Bone marrow (tissue), 2 donors: ENCODE results near the gene ZNF740.
"Not testable (repeated sequence)": the region's sequence is repeated elsewhere in the genome, so short reads cannot be mapped to it uniquely, and the experiment has no call there.

Experiments used
- DNase-seq, 2 donors: peaks; one replicate each; lab custom pipeline; 2025; lab: John Stamatoyannopoulos, UW

ZNF740 gene, protein sequence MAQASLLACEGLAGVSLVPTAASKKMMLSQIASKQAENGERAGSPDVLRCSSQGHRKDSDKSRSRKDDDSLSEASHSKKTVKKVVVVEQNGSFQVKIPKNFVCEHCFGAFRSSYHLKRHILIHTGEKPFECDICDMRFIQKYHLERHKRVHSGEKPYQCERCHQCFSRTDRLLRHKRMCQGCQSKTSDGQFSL

DNA sequence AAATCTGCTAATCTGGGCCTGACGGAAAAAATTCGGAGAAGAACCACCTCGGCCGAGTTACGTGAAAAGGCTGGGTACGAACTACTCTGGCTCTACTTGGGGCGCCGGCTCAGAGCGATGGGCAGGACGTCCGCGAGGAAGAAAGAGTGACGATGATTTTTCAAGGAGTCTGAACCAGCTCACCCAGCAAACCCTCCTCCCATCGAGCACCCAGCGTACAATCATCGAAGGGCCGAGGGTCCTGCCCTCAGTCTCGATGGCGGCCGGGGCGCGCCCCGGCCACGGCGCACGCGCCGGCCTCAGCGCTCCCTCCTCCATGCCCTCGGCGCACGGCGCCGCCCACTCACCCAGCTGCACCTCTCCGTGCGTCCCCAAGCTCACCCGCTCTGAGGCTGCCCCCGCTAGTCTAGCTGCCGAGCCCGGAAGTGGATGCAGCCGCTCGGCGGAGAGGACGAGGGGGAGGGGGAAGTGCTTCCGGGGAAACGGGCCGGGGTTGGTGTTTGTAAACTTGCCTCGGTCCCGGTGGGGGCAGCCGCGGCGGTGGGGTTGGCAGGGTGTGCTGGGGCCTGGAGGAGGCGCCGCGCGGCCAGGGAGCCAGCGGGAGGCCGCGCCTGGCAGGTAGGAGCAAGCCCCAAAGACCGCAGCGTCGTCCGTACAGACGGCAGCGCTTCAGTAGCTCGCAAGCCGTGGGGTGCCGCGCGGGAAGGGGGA, at the start of gene ZNF740, which contains the start of gene CSAD:
ZNF740 (plus strand) TSS at position 503 of the 711 bp plus-strand sequence. CDS start 1,262 bp downstream, outside the sequence.
CSAD (minus strand) TSS at position 706 of the 711 bp plus-strand sequence. CDS start 7,455 bp downstream, outside the sequence.
- peak; percentile 79 to 96 for DNase-seq

DNA sequence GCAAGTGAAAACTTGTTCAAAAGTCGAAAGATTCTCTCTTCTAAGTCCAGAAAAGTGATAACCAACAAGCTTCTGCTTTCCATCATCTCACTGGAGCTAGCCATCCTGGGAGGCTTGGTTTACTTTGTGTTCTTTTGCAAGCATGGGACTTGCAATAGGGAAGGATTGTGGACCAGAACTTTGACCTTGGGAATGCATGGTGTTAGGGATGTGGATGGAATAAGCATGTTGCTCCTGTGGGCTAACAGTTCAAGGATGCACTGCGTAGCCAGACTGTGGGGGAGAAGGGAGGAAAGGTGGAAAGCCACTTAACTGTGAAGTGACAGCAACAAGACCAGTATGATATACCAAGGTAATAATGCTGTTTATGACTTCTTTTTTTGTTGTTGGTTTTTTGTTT, 48.7 kb upstream of the ZNF740 start:
- DNase-seq, result no peak

DNA sequence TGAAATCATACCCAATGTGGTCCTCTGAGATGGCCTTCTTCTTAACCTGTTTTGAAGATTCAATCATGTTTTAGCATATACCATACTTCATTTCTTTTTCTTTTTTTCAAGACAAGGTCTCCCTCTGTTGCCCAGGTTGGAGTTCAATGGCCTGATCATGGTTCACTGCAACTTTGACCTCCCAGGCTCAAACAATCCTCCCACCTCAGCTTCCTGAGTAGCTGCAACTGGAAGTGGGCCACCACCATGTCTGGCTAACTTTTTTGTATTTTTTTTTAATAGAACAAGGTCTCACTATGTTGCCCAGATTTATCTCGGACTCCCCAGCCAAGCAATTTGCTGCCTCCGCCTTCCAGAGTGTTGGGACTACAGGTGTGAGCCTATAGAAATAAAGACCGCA, 46.8 kb upstream of the ZNF740 start:
- DNase-seq, result no peak

- DNase-seq, result no peak
Measured at GRCh38 chr12:53143355-53143754, 37.2 kb upstream of the ZNF740 start.

DNA sequence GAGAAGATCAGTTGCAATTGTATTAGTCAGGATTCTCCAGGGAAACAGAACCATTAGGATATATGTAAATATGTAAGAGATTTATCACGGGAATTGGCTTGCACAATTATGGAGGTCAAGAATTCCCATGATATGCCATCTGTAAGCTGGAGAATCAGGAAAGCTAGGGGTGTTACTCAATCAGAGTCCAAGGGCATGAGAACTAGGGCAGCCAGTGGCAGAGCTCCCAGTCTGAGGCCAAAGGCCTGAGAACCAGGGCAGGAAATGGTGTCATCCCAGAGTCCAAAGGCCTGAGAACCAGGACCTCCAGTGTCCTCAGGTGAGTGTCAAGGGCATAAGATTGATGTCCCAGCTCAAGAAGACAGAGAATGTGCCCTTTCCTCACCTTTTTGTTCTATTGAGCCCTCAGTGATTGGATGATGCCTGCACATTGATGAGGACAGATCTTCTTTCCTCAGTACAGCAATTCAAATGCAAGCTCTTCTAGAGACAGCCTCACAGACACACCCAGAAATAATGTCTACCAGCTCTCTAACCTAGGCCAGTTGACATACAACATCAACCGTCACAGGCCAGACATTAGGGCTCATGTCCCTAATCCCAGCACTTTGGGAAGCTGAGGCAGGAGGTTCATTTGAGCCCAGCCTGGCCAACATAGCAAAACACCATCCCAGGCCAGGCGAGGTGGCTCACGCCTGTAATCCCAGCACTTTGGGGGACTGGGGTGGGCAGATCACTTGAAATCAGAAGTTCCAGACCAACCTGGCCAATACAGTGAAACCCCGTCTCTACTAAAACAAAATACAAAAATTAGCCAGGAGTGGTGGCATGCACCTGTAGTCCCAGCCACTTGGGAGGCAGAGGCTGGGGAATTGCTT, 34.9 kb upstream of the ZNF740 start:
- no peak for DNase-seq

- DNase-seq, result no peak
Measured at GRCh38 chr12:53147181-53147580, 33.3 kb upstream of the ZNF740 start.

DNA sequence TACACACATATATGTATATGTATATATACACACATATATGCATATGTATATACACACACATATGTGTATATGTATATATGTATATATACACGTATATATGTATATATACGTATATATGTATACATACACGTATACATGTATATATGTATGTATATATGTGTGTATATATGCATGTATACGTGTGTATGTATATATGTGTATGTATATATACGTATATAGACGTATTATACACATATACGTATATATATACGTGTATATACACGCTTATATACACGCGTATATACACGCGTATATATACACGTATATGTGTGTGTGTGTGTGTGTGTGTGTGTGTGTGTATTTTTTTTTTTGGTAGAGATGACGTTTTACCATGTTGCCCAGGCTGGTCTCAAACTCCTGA, 32.9 kb upstream of the ZNF740 start:
- DNase-seq, result no peak

GRCh38 chr12:53151039-53151438, 29.5 kb upstream of the ZNF740 start:
- no peak for DNase-seq

DNA sequence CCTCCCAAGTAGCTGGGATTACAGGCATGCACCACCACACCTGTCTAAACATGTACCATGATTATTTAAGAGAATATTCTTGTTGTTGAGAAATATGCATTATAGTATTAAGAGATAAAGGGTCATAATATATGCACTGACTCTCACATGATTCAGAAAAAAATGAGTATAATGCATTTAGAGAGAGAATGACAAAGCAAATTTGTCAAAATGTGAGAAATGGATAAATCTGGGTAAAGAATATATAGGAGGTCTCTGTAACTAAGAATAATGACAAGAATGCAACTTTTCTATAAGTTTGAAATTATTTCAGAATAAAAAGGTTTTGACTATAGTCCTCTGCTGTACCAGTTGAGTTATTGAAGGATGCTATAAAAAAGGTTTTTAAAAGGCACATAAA, 28.1 kb upstream of the ZNF740 start:
- DNase-seq, result no peak

DNA sequence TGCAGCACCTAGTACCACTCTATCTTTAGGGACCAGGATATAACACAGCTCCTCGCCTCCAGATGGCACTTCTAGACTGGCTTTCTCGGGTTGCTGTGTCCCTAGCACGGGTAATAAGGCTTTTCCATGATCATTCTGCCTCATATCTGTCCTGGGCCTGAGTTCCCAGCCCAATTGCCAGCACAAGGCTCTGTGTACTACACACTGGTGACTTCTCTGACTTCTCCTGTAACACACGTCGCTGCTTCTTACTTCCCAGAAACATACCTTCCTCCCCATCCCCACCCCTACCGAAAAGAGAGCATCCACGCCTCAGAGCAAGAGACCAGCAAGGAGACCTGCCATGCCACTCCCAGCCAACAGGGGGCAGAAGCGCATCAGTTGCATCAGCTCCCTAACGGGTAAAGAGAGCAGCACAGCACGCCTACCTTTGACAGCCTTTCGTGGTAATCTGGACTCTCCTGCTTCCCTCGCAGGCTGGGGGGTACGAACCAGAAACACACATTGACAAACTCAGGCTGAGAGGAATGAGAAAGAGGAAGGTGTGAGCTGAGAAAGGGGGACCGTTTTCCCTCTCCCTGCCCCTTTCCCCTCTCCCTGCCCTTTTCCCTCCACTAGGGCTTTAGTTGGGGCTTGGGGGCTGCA, 21.2 kb upstream of the ZNF740 start:
- peak; percentile 45 to 63 for DNase-seq

- DNase-seq, result no peak
Measured at GRCh38 chr12:53160000-53160399, 20.5 kb upstream of the ZNF740 start.

DNA sequence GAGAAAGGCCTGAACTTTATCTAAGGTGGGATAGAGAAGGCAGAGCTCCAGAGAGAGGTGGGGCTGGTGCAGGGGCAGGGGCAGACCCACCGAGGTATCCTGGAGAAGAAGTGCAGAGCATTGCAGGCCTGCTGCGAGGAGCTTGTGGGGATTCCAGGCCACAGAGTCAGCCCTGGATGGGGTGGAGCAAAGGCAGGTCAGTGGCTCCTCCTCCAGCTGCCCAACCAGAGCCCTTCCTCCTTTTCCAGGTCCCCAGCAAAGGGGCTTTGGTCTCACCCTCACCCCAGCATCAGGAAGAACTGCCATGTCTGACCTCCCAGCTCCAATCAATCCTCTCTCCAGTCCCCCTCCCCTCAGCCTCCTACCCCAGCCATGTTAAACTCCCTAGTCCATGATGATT, 19.8 kb upstream of the ZNF740 start:
- no peak for DNase-seq

- no peak for DNase-seq
Measured at GRCh38 chr12:53161119-53161911, 19.2 kb upstream of the ZNF740 start.

GRCh38 chr12:53163008-53163407, 17.5 kb upstream of the ZNF740 start:
- not testable (repeated sequence) for DNase-seq

- DNase-seq, result no peak
Measured at GRCh38 chr12:53166837-53167236, 13.7 kb upstream of the ZNF740 start.

- DNase-seq, result no peak
Measured at GRCh38 chr12:53169644-53170043, 10.9 kb upstream of the ZNF740 start.

DNA sequence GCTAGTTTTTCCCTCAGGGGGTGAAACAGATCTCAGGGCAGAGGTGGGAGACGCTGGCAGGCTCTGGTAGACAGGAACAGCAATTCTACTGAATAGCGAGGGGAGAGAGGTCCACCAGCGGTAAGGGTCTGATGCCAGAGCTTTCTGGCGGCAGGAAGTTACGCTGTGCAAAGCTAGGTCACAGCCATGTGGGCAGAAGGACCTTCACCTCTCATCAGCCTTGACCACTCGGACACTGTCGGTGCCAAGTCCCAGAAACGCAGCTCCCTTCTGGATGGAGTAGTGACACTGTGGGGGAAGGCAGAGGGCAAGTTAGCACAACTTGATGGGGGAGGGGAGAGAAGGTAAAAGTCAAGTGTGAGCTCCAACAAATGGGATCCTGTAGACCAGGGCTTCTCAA, 10.3 kb upstream of the ZNF740 start:
- no peak for DNase-seq

- DNase-seq, result no peak
Measured at GRCh38 chr12:53170876-53171724, 9.4 kb upstream of the ZNF740 start.

- DNase-seq, result no peak
Measured at GRCh38 chr12:53171725-53172329, 8.7 kb upstream of the ZNF740 start.

- no peak for DNase-seq
Measured at GRCh38 chr12:53172352-53172751, 8.2 kb upstream of the ZNF740 start.
